LNCaP clone FGC (cell line): ENCODE data around the gene ZNF579.

Source experiments
- DNase-seq: peaks from one replicate; pipeline ENCODE4 v3.0.0-alpha.2; 2011; ENCODE audit warnings: low read depth
- H3K4me3 ChIP-seq: 2 replicates; pipeline ENCODE4 v1.5.1; 2011; ENCODE audit warnings: mild to moderate bottlenecking, low read depth, low read length, control low read depth
- TF ChIP-seq, protein P1 (sequence below): IDR thresholded peaks from 2 replicates; pipeline ENCODE4 v1.5.1; 2012; ENCODE audit warnings: mild to moderate bottlenecking; ENCODE audit not compliant: control insufficient read depth, insufficient read depth; ENCODE audit errors: extremely low read depth

ZNF579 gene

DNA sequence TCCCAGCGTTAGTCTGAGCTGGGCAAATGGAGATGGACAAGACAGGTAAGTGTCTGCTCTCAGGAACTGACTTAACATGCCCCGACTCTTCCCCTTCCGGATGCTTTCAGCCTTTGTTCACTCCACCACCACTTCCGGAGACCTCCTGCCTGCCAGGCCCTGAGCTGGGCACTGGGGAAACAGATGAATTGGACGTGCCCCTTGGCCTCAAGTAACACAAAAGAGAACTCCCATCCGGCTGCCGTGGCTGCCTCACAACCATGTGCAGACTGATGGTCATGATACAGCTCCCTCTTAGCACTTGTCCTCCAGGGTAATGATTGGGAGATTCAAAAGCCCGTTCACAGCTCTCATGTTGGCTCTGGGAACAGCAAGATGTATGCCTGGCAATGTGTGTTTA, 36.8 kb upstream of the ZNF579 start:
- no peak for DNase-seq
- TF ChIP-seq, protein P1, sequence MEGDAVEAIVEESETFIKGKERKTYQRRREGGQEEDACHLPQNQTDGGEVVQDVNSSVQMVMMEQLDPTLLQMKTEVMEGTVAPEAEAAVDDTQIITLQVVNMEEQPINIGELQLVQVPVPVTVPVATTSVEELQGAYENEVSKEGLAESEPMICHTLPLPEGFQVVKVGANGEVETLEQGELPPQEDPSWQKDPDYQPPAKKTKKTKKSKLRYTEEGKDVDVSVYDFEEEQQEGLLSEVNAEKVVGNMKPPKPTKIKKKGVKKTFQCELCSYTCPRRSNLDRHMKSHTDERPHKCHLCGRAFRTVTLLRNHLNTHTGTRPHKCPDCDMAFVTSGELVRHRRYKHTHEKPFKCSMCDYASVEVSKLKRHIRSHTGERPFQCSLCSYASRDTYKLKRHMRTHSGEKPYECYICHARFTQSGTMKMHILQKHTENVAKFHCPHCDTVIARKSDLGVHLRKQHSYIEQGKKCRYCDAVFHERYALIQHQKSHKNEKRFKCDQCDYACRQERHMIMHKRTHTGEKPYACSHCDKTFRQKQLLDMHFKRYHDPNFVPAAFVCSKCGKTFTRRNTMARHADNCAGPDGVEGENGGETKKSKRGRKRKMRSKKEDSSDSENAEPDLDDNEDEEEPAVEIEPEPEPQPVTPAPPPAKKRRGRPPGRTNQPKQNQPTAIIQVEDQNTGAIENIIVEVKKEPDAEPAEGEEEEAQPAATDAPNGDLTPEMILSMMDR, result no peak
- no peak overlapping the region for H3K4me3 ChIP-seq

DNA sequence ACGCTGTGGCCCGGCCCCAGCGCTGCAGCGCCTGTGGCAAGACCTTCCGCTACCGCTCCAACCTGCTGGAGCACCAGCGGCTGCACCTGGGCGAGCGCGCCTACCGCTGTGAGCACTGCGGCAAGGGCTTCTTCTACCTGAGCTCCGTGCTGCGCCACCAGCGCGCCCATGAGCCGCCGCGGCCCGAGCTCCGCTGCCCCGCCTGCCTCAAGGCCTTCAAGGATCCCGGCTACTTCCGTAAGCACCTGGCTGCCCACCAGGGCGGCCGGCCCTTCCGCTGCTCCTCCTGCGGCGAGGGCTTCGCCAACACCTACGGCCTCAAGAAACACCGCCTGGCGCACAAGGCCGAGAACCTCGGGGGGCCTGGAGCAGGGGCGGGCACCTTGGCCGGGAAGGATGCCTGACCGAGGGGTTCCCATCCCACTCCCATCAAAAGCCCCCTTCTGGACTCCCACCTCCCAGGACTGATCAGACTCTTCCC, 35.8 kb upstream of the ZNF579 start:
- TF ChIP-seq, protein P1, result no peak
- no peak for DNase-seq
- no peak overlapping the region for H3K4me3 ChIP-seq

DNA sequence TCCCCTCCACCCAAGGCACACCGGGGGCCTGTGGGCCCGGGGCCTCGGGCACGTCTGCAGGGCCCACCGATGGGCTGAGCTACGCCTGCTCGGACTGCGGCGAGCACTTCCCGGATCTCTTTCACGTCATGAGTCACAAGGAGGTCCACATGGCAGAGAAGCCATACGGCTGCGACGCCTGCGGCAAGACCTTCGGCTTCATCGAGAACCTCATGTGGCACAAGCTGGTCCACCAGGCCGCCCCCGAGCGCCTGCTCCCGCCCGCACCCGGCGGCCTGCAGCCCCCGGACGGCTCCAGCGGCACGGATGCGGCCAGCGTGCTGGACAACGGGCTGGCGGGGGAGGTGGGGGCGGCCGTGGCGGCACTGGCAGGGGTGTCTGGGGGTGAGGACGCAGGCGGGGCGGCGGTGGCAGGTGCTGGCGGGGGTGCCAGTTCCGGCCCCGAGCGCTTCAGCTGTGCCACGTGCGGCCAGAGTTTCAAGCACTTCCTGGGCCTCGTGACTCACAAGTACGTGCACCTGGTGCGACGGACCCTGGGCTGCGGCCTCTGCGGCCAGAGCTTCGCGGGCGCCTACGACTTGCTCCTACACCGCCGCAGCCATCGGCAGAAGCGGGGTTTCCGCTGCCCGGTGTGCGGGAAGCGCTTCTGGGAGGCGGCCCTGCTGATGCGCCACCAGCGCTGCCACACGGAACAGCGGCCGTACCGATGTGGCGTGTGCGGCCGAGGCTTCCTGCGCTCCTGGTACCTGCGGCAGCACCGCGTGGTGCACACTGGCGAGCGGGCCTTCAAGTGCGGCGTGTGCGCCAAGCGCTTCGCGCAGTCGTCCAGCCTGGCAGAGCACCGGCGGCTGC, 35.1 kb upstream of the ZNF579 start:
- TF ChIP-seq, protein P1, result no peak
- H3K4me3 ChIP-seq, result no peak overlapping the region
- DNase-seq, result no peak

DNA sequence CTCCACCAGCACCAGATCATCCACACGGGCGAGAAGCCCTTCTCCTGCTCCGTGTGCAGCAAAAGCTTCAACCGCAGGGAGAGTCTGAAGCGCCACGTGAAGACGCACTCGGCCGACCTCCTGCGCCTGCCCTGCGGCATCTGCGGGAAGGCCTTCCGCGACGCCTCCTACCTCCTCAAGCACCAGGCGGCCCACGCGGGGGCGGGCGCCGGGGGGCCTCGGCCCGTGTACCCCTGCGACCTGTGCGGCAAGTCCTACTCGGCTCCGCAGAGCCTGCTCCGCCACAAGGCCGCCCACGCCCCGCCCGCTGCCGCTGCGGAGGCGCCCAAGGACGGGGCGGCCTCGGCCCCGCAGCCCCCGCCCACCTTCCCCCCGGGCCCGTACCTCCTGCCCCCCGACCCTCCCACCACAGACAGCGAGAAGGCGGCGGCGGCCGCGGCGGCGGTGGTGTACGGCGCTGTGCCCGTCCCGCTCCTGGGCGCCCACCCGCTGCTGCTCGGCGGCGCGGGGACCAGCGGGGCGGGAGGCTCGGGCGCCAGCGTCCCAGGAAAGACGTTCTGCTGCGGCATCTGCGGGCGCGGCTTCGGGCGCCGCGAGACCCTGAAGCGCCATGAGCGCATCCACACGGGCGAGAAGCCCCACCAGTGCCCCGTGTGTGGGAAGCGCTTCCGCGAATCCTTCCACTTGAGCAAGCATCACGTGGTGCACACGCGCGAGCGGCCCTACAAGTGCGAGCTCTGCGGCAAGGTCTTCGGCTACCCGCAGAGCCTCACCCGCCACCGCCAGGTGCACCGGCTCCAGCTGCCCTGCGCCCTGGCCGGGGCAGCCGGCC, 34.3 kb upstream of the ZNF579 start:
- DNase-seq, result no peak
- H3K4me3 ChIP-seq, result no peak overlapping the region
- TF ChIP-seq, protein P1, result no peak

DNA sequence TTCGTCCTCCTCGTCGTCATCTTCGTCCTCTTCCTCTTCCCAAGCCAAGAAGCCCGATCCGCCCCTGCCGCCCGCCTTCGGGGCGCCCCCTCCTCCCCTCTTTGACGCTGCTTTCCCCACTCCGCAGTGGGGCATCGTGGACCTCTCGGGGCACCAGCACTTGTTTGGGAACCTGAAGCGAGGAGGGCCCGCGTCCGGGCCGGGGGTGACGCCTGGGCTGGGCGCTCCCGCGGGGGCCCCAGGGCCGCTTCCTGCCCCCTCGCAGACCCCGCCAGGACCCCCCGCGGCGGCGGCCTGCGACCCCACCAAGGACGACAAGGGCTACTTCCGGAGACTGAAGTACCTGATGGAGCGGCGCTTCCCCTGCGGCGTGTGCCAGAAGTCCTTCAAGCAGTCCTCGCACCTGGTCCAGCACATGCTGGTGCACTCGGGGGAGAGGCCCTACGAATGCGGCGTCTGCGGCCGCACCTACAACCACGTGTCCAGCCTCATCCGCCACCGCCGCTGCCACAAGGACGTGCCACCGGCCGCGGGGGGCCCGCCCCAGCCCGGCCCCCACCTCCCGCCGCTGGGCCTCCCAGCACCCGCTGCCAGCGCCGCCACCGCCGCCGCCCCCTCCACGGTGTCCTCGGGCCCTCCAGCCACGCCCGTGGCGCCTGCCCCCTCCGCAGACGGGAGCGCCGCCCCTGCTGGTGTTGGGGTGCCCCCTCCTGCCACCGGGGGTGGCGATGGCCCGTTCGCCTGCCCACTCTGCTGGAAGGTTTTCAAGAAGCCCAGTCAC, 33.5 kb upstream of the ZNF579 start:
- no peak for DNase-seq
- no peak overlapping the region for H3K4me3 ChIP-seq
- TF ChIP-seq, protein P1, result no peak

DNA sequence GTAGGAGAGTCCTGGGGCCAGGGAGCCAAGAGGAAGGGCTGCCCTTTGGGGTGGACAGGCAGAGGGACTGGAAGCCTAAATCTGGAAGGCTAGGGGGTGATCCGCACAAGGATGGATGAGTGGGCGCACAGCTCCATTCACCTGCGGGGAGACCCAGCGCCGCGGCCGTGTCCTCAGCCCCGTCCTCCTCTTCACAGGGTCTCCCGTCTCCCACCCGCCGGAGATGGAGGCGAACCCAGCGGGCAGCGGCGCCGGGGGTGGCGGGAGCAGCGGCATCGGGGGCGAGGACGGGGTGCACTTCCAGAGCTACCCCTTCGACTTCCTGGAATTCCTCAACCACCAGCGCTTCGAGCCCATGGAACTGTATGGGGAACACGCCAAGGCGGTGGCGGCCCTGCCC, 32.7 kb upstream of the ZNF579 start:
- DNase-seq, result no peak
- TF ChIP-seq, protein P1, result no peak
- no peak overlapping the region for H3K4me3 ChIP-seq
